SU-DHL-6 (cell line): ENCODE results near the gene SKOR2.

ENCODE experiments used
- EZH2phosphoT487 ChIP-seq: fragments of 200-600 bp; sonication (generic), shearing (Covaris generic); conservative IDR thresholded peaks from 2 replicates; pipeline ENCODE4 v1.6.1; 2018; ENCODE audit warnings: mild to moderate bottlenecking, antibody characterized with exemption, low read length, moderate library complexity, mixed read lengths
- TF ChIP-seq, protein P1 (sequence below): fragments of 200-600 bp; sonication (generic); IDR thresholded peaks from one replicate; pipeline ENCODE4 v1.5.1; 2017; ENCODE audit warnings: antibody characterized with exemption, mild to moderate bottlenecking, low read length, moderate library complexity; ENCODE audit not compliant: insufficient read depth, poor library complexity, severe bottlenecking

DNA sequence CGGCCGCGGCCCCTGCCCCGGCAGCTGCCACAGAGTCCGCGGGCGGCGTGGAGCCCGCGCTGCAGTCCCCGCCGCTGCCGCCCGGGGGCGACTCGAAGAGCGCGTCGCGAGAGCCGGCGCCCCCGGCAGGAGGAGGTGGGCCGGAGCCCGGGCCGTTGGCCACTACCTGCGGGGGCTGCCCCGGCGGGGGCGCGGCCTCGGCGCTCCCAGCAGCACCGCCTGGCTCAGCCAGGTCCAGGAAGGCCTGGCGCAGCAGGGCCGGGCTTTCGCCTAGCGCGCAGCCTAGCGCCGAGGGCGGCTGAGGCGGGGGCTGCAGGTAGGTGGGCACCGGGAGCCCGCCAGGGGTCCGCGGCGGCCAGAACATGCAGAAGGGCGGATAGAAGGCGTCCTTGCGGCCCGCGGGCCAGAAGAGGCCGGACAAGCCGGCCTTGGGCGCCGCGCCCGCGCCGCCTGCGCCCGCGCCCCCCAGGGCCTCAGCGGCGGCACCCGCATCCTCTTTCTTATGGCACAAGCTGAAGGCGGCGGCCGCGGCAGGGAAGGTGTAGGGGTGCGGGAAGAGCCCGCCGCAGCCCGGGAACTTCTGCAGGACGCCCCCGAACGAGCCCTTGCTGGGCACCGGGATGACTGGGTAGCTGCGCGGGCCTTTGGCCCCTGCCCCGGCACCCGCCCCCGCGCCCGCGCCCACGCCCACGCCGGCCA lies 3.9 kb downstream of the SKOR2 start:
- TF ChIP-seq, protein P1, sequence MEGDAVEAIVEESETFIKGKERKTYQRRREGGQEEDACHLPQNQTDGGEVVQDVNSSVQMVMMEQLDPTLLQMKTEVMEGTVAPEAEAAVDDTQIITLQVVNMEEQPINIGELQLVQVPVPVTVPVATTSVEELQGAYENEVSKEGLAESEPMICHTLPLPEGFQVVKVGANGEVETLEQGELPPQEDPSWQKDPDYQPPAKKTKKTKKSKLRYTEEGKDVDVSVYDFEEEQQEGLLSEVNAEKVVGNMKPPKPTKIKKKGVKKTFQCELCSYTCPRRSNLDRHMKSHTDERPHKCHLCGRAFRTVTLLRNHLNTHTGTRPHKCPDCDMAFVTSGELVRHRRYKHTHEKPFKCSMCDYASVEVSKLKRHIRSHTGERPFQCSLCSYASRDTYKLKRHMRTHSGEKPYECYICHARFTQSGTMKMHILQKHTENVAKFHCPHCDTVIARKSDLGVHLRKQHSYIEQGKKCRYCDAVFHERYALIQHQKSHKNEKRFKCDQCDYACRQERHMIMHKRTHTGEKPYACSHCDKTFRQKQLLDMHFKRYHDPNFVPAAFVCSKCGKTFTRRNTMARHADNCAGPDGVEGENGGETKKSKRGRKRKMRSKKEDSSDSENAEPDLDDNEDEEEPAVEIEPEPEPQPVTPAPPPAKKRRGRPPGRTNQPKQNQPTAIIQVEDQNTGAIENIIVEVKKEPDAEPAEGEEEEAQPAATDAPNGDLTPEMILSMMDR = no peak
- TF ChIP-seq EZH2phosphoT487 = no peak
